Measurements from ENCODE around the gene RNF149.
"Not testable (repeated sequence)": the region's sequence is repeated elsewhere in the genome, so short reads cannot be mapped to it uniquely, and the experiment has no call there.

RNF149 gene

GRCh38 chr2:101308432-101309210, at the start of gene RNF149:
RNF149 (minus strand) TSS chr2:101308701; CDS start chr2:101308588, 113 bp downstream.
- DNase-seq = peak; percentile 59

GRCh38 chr2:101357376-101357775, 48.9 kb upstream of the RNF149 start:
- DNase-seq = no peak

GRCh38 chr2:101356521-101356920, 48.0 kb upstream of the RNF149 start:
- no peak for DNase-seq

- no peak for DNase-seq
Measured at GRCh38 chr2:101356055-101356454, 47.6 kb upstream of the RNF149 start.

- no peak for DNase-seq
Measured at GRCh38 chr2:101355401-101356054, 47.0 kb upstream of the RNF149 start.

- no peak for DNase-seq
Measured at GRCh38 chr2:101354420-101355311, 46.2 kb upstream of the RNF149 start.

GRCh38 chr2:101352631-101353030, 44.1 kb upstream of the RNF149 start:
- DNase-seq = not testable (repeated sequence)

- no peak for DNase-seq
Measured at GRCh38 chr2:101351207-101351606, 42.7 kb upstream of the RNF149 start.

GRCh38 chr2:101349893-101350662, 41.6 kb upstream of the RNF149 start:
- DNase-seq = no peak

- DNase-seq = no peak
Measured at GRCh38 chr2:101348883-101349282, 40.4 kb upstream of the RNF149 start.

- no peak for DNase-seq
Measured at GRCh38 chr2:101346909-101347308, 38.4 kb upstream of the RNF149 start.

- no peak for DNase-seq
Measured at GRCh38 chr2:101344137-101344536, 35.6 kb upstream of the RNF149 start.

GRCh38 chr2:101342625-101343008, 34.1 kb upstream of the RNF149 start:
- no peak for DNase-seq

- peak; percentile 31 for DNase-seq
Measured at GRCh38 chr2:101341901-101342624, 33.6 kb upstream of the RNF149 start.

GRCh38 chr2:101341421-101341820, 32.9 kb upstream of the RNF149 start:
- DNase-seq = no peak

GRCh38 chr2:101340141-101340551, 31.6 kb upstream of the RNF149 start:
- no peak for DNase-seq

- DNase-seq = no peak
Measured at GRCh38 chr2:101339266-101339880, 30.9 kb upstream of the RNF149 start.

GRCh38 chr2:101337877-101338276, 29.4 kb upstream of the RNF149 start:
- no peak for DNase-seq

GRCh38 chr2:101332885-101333766, 24.6 kb upstream of the RNF149 start:
- DNase-seq = no peak

- DNase-seq = no peak
Measured at GRCh38 chr2:101331202-101331601, 22.7 kb upstream of the RNF149 start.

All from NCI-H2029 (cell line).